HG03045 (cell line): ENCODE results near the gene FBXO3.

ENCODE experiments used
- ATAC-seq: cut with Tn5 transposase; IDR thresholded peaks from one replicate; pipeline ENCODE4 v1.9.1; 2021; ENCODE audit warnings: mild to moderate bottlenecking, moderate library complexity; ENCODE audit not compliant: unreplicated experiment

The FBXO3 gene

GRCh38 chr11:33703234-33703633 is 71.1 kb downstream of the FBXO3 start:
- ATAC-seq, result no peak

GRCh38 chr11:33701302-33702230 is 72.8 kb downstream of the FBXO3 start:
- no peak for ATAC-seq

GRCh38 chr11:33700502-33701271 is 73.6 kb downstream of the FBXO3 start, which contains the start of gene C11orf91:
C11orf91 (minus strand) TSS chr11:33700826; CDS start chr11:33700740, 86 bp downstream.
- ATAC-seq, result peak; percentile 90

DNA sequence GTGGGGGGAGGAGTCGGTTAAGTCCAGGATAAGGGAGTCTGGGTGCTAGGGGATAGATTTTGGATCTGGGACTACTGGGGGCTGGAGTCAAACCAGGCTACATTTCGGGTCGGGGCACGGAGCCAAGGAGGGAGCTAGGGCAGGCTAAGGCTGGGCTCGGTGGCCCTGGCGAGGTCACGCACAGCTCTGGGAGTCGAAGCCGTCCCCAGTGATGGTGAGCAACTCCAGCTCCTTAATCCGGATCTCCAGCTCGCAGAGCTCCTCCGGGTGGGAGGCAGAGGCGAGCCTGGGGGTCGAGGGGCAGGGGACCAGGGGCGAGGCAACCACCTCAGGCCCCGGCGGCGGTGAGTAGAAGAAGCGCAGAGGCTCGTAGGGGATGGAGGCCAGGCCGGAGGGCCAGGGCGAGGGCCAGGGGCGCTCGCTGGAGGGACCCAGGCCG is 74.2 kb downstream of the FBXO3 start:
- no peak for ATAC-seq

- no peak for ATAC-seq
These were observed 74.7 kb downstream of the FBXO3 start for GRCh38 chr11:33699515-33700062.

- ATAC-seq, result no peak
These were observed 75.4 kb downstream of the FBXO3 start for GRCh38 chr11:33698921-33699320.

DNA sequence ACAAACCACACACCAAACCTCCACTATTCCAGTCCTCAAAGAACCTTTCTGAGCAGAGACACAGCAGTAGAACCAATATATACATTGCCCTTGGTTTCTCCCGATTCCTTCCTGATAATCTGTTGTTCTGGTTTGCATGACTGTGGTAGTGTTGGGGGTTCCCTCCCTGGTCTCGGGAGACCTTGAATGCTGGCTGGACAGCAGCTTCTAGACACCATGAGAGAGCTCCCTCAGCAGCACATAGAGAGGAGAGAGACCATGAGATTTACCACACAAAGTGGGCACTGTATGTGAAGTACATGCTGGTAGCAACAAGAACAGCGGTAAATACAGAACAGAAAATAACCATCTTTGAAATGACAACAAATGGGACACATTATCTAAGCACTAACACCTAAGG is 76.3 kb downstream of the FBXO3 start:
- ATAC-seq, result no peak

DNA sequence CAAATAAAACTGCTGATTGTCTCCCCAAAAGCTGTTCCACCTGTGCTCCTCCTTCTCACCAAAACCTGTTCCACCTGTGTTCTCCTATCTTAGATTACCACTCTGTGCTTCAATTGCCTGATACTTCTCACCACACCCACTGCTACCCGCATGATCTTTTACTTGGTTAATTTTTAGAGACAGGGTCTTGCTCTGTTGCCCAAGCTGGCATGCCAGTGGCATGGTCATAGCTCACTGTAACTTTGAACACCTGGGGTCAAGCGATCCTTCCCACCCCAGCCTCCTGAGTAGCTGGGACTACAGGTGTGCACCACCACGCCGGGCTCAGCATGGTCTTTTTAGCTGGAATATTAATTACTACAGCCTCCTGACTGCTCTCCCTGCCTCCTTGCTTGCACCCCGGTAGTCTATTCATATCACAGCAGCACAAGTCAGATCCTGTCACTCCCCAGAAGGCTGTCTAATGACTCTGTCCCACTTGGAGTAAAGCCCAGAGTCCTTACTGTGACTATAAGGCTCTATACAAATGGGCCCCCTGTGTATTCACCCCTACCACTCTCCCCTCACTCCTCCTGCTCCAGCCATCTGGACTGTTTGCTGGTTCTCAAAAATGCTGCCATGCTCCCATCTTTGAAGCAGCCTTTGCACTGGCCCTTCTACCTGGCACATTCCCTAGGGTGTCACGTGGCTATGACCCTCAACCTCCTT is 77.2 kb downstream of the FBXO3 start:
- ATAC-seq, result no peak

DNA sequence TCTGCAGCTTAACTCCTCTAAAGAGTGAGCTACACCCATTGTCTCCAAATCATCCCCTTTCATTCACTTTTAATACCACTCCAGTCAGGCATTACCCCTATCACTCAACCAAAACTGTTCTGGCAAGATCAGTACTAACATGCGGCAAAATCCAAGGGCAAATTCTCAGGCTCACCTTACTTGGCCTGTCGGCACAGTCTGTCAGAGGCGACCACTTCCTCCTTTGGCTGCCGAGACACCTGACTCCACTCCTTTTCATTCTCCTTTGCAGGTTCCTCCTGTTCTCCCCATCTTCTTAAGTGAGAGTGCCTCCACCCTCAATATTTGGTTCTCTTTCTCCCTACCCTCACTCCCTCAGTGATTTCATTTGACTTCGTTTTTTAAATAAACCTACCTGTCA is 77.9 kb downstream of the FBXO3 start:
- no peak for ATAC-seq

DNA sequence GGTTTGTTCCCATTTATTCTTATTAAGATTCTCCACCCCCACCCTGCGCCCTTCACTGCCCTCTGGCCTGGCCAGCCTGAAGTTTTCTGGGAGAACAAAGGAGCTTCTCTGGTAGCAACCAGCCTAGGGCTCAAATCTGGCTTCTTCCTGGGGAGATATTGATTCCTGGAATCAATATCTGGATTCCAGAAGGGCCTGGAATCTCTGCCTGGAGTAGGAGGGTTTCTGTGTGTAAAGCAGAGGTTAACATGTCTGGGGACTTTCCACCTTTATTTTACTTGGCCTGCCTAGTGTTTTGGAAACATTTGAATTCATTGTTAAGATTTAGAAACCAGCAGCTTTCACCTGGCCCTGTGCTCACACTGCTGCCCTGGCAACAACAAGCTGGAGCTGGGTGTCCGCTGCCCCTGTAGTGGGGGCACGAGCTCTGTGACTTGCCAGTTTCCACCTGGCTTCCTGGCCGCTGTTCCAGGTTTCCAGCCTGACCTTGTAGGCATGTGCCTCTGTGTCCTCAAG is 79.2 kb downstream of the FBXO3 start:
- no peak for ATAC-seq

- ATAC-seq, result no peak
These were observed 79.8 kb downstream of the FBXO3 start for GRCh38 chr11:33694346-33695050.

GRCh38 chr11:33692541-33692940 is 81.8 kb downstream of the FBXO3 start:
- no peak for ATAC-seq

GRCh38 chr11:33692013-33692504 is 82.3 kb downstream of the FBXO3 start:
- no peak for ATAC-seq

DNA sequence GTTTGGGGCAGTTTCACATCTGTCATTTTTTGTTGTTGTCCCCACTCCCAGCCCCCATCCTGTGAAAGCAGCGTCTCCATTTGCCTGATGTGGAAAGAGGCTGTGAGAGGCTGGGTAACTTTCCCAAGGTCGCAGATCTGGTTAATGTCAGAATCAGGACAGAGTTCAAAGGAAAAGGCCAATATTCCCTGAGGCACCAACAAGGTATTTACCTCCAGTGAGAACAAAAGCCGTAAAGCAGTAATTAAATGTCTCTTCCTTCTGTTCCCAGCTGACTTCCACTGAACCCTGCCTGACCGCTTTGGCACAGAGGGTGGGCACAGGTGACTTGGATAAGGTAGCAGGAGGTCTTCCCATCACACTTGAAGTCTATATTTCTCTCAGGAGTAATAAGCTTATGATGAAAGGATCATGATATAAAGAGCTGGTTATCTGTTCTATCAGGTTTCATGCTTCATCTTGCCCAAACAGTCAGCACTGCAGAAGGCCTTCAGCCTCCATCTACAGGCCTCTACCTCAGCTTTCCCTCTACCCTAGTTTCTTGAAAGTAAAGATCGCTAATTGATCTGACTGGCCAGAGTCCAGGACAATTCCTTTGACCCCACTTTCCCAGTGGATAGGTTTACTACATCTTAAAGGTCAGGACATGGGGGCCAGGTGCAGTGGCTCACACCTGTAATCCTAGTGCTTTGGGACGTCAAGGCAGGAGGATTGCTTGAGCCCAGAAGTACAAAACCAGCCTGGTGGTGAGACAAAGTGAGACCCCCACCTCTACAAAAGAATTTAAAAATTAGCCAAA is 83.1 kb downstream of the FBXO3 start:
- ATAC-seq, result no peak
